ENCODE data around the gene ZNF862. TPM values are rescaled to one million over a fixed set of nuclear protein-coding genes. Genes with fewer than 3 reads are reported as not detected.
"Not testable (repeated sequence)": the region's sequence is repeated elsewhere in the genome, so short reads cannot be mapped to it uniquely, and the experiment has no call there.

The ZNF862 gene
- total RNA-seq, 1 donor from 2014 or later = 16.4 TPM

DNA sequence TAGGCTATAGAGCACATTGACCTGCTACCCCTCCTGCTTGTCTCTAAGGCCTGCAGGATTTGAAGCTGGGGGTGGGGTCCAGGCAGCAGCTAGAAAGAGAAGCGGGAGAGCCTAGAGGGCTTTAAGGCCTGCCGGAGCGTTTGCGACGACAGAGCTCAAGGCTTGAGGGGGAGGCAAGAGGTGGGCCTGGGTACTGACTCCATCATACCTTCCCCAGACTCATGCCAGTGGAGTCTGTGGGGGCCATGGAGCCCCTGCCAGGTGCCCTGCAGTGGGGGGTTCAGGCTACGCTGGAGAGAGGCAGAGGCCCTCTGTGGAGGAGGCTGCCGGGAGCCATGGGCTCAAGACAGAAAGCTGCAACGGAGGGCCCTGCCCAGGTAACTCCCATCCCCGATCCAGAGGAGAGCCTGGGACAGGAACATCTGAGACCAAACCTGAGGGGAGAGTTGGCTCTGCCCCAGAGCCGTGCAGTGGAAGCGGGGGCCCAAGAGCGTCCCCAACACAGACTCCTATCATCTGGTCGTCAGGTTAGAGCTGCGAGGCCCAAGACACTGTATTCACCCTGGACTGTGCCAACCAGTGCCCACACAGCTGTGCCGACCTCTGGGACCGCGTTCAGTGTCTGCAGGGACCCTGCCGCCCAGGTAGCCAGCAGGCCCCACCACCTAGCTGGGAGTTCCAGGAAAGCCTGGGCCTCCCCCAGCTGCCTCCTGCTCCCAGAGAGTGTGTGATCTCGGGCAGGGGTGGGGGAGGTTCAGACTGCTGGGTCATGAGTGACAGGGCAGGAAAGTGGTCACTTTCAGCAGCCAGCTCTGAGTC lies 13.2 kb upstream of the ZNF862 start:
- DNase-seq (ENCODE audit: low read depth) = no peak

DNA sequence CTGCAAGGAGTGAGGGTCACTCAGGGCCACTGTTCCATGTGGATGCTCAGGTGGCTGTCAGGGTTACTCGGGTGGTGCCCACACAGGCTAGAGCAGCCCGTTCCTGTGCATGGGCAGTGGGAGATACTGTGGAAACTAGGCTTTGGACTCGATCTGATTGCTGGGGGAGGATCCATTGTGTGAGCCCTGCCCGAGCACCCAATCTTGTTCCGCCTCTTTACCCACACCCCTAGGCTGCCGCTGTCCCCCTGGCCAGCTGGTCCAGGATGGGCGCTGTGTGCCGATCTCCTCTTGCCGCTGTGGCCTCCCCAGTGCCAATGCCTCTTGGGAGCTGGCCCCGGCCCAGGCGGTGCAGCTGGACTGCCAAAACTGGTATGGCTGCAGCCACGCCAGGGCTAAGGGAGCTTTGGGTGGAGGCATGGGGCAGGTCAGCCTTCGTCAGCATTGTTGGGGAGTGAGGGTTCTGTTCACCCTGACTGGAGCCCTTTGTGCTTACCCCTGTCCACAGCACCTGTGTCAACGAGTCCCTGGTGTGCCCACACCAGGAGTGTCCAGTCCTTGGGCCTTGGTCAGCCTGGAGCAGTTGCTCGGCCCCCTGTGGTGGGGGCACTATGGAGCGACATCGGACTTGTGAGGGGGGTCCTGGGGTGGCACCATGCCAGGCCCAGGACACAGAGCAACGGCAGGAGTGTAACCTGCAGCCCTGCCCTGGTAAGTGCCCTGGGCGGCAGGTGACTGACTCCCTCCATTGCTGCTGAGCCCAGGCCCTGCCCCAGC lies 12.4 kb upstream of the ZNF862 start:
- no peak for DNase-seq (ENCODE audit: low read depth)

DNA sequence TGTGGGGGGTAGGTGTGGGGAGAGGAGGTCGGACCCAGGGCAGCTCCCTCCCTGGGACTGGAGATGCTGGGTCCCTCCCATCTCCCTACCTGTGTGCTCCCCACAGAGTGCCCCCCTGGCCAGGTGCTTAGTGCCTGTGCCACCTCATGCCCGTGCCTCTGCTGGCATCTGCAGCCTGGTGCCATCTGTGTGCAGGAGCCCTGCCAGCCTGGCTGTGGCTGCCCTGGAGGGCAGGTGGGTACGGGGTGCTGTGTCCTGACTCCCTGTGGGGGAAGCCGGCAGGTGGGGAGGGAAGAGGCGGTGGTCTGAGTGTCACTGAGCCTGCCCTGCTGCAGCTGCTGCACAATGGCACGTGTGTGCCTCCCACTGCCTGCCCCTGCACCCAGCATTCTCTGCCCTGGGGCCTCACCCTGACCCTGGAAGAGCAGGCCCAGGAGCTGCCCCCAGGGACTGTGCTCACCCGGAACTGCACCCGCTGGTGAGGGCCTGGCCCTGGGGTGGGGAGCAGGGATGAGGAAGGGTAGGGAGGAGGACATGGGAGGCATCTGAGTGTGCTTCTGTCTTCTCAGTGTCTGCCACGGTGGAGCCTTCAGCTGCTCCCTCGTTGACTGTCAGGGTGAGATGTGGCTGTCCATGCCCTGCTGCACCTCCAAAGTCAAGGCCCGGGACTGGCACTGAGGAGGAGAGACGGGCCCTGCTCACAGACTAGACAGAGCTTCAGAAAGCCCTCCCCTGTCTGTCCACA lies 11.7 kb upstream of the ZNF862 start:
- no peak for DNase-seq (ENCODE audit: low read depth)

DNA sequence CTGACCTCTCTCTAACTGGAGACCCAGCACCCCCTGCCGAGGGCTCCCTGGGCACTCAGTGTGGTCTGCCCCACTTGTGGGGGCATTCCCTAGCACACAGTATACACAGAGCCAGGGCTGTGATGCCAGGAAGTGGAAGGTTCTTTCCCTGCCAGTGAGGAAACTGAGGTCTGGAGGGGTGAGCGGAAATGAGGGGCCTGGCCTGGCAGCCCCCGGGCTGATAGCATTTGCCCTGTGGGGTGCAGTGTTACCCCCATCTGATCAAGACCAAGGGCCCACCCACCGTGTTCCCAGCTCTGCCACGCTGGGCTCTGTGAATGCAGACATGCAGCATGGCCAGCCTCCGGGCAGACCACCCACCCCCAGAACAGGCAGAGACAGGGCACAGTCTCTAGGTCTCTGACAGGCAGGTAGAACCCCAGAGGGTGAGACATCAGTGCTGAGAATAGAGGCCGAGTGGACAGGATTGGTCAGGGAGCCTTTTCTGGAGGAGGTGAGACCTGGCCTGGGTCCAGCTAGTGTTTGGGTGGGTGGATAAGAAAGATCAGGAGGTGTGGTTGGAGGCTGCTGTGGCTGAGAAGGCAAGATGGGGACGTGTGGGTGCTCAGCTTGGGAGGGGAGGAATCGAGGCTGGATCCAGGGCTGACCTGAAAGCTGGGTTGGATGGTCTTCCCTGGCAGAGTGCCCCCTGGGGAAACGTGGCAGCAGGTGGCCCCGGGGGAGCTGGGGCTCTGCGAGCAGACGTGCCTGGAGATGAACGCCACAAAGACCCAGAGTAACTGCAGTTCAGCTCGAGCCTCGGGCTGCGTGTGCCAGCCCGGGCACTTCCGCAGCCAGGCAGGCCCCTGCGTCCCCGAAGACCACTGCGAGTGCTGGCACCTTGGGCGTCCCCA lies 10.8 kb upstream of the ZNF862 start:
- no peak for DNase-seq (ENCODE audit: low read depth)

DNA sequence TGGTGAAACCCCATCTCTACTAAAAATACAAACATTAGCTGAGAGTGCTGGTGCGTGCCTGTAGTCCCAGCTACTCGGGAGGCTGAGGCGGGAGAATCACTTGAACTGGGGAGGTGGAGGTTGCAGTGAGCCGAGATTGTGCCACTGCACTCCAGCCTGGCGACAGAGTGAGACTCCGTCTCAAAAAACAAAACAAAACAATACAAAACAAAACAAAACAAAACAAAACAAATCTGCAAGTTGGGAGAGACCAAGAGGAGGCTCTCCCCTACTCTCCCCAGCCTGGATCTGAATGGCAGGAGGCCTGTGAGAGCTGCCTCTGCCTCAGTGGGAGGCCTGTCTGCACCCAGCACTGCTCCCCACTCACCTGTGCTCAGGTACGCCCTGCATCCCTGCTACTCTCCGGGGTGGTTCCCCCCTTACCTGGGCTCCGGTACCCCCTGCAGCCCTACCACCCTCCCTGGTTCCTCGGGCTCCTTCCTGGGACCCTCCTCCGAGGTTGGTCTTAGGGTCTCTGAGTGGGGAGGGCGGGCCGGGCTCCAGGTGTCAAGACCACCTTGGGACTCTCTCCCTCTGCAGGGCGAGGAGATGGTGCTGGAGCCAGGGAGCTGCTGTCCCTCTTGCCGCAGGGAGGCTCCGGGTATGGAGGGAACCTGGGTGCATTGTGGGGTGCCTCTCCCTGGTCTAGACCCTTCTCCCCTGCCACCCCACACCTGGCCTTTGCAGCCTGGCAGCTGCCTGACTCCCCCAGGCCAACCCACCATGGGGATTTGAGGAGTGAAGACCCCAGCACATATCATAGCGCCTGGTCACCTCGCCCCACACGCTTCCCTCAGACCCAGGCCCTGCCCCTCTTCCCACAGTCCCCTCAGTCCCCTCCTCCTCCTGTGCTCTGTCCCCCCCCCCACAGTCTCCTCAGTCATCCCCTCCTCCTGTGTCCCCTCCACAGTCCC lies 9.5 kb upstream of the ZNF862 start:
- no peak for DNase-seq (ENCODE audit: low read depth)

DNA sequence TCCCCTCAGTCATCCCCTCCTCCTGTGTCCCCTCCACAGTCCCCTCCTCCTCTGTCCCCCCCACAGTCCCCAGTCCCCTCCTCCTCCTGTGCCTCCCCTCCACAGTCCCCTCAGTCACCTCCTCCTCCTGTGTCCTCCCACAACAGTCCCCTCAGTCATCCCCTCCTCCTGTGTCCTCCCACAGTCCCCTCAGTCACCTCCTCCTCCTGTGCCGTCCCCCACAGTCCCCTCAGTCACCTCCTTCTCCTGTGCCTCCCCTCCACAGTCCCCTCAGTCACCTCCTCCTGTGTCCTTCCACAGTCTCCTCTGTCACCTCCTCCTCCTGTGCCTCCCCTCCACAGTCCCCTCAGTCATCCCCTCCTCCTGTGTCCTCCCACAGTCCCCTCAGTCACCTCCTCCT lies 7.6 kb upstream of the ZNF862 start:
- not testable (repeated sequence) for DNase-seq (ENCODE audit: low read depth)

DNA sequence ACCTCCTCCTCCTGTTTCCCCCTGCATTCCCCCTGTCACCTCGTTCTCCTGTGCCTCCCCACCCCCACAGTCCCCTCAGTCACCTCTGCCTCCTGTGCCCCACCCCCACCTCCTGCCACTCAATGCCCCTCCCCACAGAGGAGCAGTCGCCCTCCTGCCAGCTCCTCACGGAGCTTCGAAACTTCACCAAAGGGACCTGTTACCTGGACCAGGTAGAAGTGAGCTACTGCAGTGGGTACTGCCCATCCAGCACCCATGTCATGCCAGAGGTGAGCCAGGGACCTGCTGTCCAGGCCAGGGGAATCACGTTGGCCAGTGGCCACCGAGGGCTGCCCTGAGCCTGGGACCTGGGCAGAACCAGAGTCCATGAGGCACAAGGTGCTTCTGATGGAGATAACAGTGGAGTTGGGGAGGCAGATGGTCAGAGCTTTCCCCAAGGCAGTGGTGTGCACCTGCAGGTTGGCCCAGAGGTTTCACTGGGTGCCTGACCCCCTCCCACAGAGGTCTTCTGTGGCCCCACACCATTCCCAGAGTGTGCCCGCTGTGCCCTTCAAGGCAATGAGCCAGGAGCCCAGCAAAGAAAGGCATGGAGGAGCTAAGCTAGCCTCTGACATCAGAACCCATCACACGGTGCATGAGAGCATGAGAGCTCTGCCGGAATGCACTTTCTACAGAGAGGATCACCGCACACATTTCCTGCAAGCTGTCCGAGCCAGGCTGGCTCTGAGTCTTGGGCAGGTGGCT lies 7.0 kb upstream of the ZNF862 start:
- no peak for DNase-seq (ENCODE audit: low read depth)

DNA sequence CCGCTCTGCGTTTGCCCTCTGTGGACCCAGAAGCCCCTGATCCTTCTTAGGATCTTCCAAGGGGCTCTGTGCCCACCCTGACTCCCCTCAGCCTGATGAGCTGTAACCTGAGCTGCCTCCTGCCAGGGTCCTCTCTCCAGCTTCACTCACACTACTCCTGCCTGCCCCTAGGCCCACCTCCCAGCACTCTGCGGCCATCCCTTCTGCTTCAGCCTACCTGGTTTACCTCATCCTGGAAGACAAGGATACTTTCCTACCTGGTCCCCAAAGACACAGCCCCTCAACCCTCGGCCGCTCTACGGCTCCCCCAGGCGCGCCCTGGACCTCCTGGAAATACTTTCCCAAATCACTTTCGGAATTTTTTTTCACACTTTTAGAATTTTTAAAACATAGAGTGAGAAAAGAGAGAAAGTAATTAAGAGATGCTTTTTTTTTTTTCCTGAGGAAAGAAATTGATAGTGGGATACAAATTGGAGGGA lies 6.4 kb upstream of the ZNF862 start:
- no peak for DNase-seq (ENCODE audit: low read depth)

DNA sequence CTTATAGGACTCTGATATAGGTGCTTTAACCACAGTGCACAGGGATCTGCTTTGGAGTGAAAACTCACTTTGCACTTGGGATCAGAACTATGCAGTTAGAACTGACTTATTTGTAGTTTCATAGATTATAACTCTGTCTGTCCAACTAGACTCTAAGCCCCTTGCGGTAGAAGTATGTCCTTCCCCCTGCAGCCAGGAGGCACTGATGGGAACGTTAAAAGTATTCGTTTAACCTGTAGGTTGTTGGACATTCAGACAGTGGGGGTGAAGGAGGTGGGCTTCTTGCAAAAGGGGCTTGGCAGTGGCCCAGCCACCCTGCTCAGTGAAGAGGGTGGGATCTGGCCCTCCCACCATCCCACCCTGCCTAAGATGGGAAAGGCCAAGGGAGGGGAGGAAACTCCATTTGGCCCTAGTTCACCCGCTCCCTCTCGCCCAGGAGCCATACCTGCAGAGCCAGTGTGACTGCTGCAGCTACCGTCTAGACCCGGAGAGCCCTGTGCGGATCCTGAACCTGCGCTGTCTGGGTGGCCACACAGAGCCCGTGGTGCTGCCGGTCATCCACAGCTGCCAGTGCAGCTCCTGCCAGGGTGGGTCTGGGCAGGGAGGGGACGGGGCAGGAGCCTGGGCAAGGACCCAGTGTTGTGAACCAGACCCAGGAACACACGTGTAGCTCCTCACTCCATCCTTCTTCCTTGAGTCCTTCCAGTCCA lies 5.7 kb upstream of the ZNF862 start:
- DNase-seq (ENCODE audit: low read depth) = no peak

DNA sequence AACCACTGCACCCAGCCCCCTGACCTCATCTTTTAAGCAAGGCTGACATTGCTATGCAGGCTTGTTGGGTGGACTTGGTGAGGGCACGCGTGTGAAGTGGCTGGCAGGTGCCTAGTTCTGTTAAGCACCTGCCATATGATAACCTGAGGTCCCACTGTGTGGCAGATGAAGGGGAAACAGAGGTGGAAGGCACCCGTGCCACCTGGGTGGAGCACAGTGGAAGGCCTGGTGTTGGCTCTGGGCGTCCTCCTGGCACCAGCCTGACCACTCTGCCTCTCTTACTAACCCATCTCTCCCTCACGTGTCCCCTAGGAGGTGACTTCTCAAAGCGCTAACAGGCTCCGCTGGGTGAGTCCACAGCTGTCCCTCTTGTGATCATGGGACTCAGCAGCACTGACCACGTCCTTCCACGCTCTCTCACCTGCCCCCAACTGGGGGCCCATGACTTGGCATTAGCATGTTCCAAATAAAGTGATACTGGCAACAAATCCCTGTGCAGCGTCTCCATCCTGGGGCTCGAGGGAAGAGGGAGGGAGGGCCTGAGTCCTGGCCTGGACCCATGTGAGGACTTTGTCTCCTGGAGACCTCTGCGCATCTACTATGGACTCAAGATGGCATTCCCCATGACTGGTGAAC lies 4.6 kb upstream of the ZNF862 start:
- DNase-seq (ENCODE audit: low read depth) = no peak

DNA sequence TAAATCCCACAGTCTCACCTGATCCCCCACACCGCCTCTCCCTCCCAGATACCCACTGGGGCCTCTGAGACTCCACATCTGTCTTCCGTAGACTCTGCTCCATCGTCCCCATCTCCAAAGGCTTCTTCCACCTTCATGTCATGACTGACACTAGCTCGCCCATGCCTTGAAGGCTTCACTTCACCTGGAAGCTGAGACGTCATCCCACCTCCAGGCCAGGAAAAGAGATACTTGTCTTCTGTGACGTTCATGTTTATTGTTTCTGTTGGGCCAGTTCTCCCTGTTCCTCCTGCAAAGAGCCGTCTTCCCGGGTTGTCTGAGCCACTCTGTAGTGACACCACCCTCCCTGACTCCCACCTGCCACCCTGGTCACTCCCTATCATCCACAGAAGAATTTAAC lies 3.6 kb upstream of the ZNF862 start:
- DNase-seq (ENCODE audit: low read depth) = no peak

DNA sequence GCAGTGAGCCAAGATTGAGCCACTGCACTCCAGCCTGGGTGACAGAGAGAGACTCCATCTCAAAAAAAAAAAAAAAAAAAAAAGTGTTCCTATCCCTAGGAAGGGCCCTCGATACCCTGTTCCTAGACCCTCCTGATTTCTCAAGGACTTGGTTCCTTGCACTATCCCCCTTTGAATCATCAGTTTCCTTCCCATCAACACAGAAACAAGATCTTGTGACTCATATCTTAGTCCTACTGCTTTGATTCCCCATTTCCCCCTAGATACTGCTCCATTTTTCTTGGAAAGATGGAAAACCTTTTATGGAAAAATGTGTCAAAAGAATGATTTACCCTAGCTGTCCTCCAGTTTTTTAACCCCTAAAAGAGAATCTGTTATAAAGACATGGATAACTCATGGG lies 1.7 kb upstream of the ZNF862 start:
- DNase-seq (ENCODE audit: low read depth) = no peak

DNA sequence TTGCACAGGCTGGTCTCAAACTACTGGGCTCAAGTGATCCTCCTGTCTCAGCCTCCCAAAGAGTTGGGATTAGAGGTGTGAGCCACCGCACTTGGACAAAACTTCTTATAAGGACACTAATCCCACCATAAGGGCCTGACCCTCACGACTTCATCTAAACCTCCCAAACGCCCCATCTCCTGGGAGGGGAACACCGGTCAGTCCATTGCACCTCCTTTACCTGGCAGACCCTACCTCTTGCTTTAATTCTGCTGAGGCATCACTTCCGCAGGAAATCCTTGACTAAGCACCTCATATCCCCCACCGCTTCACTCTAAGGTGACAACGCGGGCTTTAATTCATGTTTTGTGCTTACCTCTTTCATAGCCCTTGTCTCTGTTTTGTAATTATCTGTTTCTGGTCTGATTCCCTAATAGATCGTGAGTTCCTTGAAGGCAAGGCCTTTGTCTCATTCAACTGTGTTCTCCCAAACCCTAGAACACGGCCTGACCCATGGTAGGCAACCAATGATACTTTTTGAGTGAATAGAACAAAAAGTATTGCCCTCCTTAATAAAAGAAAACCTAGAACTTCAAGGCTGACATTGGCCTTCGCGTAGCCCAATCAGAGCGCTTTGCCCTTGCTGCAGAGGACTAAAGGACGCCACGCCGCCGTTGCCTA lies 481 bp upstream of the ZNF862 start:
- DNase-seq (ENCODE audit: low read depth) = no peak

DNA sequence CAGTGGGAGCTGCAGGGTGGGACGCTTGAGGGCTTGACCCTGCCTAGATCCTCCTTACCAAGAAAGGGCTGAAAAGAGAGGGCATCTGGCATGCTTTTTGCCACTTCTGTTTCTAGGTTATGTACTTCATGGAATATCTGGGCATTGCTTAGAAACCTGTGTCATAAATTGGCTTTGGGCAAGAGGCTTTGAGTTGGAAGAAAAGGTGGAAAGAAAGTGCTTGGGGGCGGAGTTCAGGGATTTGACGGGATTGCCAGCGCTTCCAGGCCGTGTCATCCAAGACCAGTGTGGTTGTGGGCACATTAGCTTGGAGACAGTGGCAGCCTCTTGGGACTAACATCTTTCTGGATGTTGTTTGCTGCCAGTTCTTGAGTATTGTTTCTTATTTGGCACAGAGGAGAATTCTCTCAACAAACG lies 825 bp downstream of the ZNF862 start:
- DNase-seq (ENCODE audit: low read depth) = peak; percentile 19

DNA sequence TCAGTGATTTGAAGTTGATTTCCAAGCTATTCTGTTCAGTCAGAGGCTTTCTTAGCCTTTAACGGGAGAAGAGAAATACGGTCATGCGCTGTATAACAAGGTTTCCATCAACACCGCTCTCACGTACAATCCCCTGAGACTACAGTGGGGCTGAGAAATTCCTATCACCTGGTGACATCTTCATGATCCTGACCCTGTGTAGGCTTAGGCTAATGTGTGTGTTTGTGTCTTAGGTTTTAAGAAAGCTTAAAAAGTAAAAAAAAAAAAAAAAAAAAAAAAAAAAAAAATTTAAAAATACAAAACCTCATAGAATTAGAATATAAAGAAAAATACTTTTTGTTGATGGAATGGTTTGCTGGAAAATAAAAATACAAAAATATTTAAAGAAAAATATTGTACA lies 1.8 kb downstream of the ZNF862 start:
- no peak for DNase-seq (ENCODE audit: low read depth)

DNA sequence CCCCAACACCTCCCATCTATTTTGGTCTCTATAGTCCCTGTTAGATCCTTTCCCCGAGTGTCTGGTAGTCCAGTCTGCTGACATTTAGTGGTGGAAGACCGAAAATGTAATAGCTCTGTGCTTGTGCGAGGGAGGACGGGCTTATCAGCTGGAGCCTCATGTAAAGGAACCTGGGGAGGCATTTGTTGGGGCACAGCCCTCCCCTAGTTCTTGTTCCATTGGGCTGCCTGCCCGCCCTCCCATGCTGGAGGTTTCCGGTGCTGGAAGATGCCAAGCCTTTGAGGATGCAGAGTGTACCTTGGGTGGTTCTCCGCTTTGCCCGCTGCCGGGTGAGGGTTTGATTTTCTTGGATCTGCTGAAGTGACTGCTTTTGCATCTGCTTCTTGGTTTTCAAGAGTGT lies 5.4 kb downstream of the ZNF862 start:
- DNase-seq (ENCODE audit: low read depth) = no peak

DNA sequence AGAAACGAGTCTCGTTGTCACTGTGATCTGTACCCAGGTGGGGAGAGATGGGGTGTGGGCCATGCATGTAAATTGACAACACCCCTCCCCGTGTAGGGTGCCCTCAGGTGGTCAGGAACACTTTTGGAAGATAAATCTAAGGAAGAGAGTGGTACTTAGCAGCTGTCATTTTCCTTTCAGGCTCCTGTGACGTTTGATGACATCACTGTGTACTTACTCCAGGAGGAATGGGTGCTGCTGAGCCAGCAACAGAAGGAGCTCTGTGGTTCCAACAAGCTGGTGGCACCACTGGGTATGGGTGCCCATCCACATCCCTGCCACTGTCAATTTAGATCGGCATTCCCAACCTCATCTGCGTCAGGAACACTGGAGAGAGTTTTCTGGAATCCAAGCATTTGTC lies 6.3 kb downstream of the ZNF862 start:
- no peak for DNase-seq (ENCODE audit: low read depth)

All from renal cortical epithelial cell (primary cell).